Activated T-helper 17 cell treated with anti-CD3 and anti-CD28 coated beads, Interleukin-2, amount 50 U/mL, for 72 hours (primary cell): ENCODE data around the gene LRRC8D. TPM values are rescaled to one million over a fixed set of nuclear protein-coding genes. Genes with fewer than 3 reads are reported as not detected.
A peak's percentile ranks its signal among the peaks of the same experiment; 100 is the strongest.

Experiments used
- ATAC-seq: fragments of 150-1000 bp; cut with Tn5 transposase; replicated peaks from 2 replicates; pipeline ENCODE4 v1.10.0; 2021; ENCODE audit warnings: mild to moderate bottlenecking, moderate library complexity
- H3K27ac Mint-ChIP-seq: one replicate; pipeline ENCODE4 v1.8.0; 2022; ENCODE audit warnings: mixed read lengths
- H3K27me3 Mint-ChIP-seq: one replicate; pipeline ENCODE4 v1.8.0; 2022; ENCODE audit warnings: mixed read lengths
- H3K36me3 Mint-ChIP-seq: one replicate; pipeline ENCODE4 v1.8.0; 2022; ENCODE audit warnings: low read depth, mild to moderate bottlenecking, mixed read lengths
- H3K4me1 Mint-ChIP-seq: one replicate; pipeline ENCODE4 v1.8.0; 2022; ENCODE audit warnings: mixed read lengths
- H3K4me3 Mint-ChIP-seq: one replicate; pipeline ENCODE4 v1.8.0; 2022; ENCODE audit warnings: mild to moderate bottlenecking, mixed read lengths
- H3K9me3 Mint-ChIP-seq: one replicate; pipeline ENCODE4 v1.8.0; 2022; ENCODE audit warnings: mixed read lengths
- total RNA-seq, 2 donors: library from RNA; stranded (reverse); gene quantifications; one replicate each; pipeline ENCODE4 v1.2.3, GENCODE V29; 2022

LRRC8D gene
- total RNA-seq, 2 donors from 2014 or later = 15.2 to 24.0 TPM

- no peaks in the 10 kb centered on the region for H3K4me1 Mint-ChIP-seq
- no peaks in the 10 kb centered on the region for H3K9me3 Mint-ChIP-seq
- H3K27me3 Mint-ChIP-seq = no peaks in the 10 kb centered on the region
- H3K4me3 Mint-ChIP-seq = no peak overlapping the region
- peaks cover 27% of the 10 kb centered on the region for H3K36me3 Mint-ChIP-seq
- peak; percentile 85 for ATAC-seq
- H3K27ac Mint-ChIP-seq = no peak overlapping the region
Observed at GRCh38 chr1:89855413-89856123, 34.7 kb downstream of the LRRC8D start.

GRCh38 chr1:89863165-89863830 lies 42.5 kb downstream of the LRRC8D start:
- H3K4me3 Mint-ChIP-seq = peak overlapping the region; percentile 72
- H3K4me1 Mint-ChIP-seq = peaks cover 51% of the 10 kb centered on the region
- ATAC-seq = peak; percentile 61

GRCh38 chr1:89865498-89866382 lies 44.9 kb downstream of the LRRC8D start:
- peaks cover 60% of the 10 kb centered on the region for H3K4me1 Mint-ChIP-seq
- peak overlapping the region; percentile 24 for H3K27ac Mint-ChIP-seq
- ATAC-seq = no peak
- H3K4me3 Mint-ChIP-seq = peak overlapping the region; percentile 42
- H3K9me3 Mint-ChIP-seq = no peaks in the 10 kb centered on the region
- H3K27me3 Mint-ChIP-seq = no peaks in the 10 kb centered on the region
- peaks cover 44% of the 10 kb centered on the region for H3K36me3 Mint-ChIP-seq

More at GRCh38 chr1:89863165-89863830, 42.5 kb downstream of the LRRC8D start:
- no peaks in the 10 kb centered on the region for H3K27me3 Mint-ChIP-seq
- no peaks in the 10 kb centered on the region for H3K9me3 Mint-ChIP-seq
- peak overlapping the region; percentile 92 for H3K27ac Mint-ChIP-seq
- peaks cover 40% of the 10 kb centered on the region for H3K36me3 Mint-ChIP-seq

- no peak for ATAC-seq
- Mint-ChIP-seq H3K4me3 (no peak overlapping the region), H3K36me3 (peaks cover 41% of the 10 kb centered on the region), H3K27me3 (no peaks in the 10 kb centered on the region), H3K27ac (no peak overlapping the region), H3K9me3 (no peaks in the 10 kb centered on the region), H3K4me1 (peaks cover 58% of the 10 kb centered on the region)
Observed at GRCh38 chr1:89866568-89866967, 45.7 kb downstream of the LRRC8D start.

- peak overlapping the region; percentile 7 for H3K27ac Mint-ChIP-seq
- peaks cover 30% of the 10 kb centered on the region for H3K4me1 Mint-ChIP-seq
- H3K27me3 Mint-ChIP-seq = no peaks in the 10 kb centered on the region
- ATAC-seq = peak; percentile 46
- peaks cover 25% of the 10 kb centered on the region for H3K36me3 Mint-ChIP-seq
- peak overlapping the region; percentile 19 for H3K4me3 Mint-ChIP-seq
- H3K9me3 Mint-ChIP-seq = no peaks in the 10 kb centered on the region
Observed at GRCh38 chr1:89870998-89871397, 50.2 kb downstream of the LRRC8D start.

GRCh38 chr1:89871768-89872473 lies 51.1 kb downstream of the LRRC8D start:
- H3K9me3 Mint-ChIP-seq = no peaks in the 10 kb centered on the region
- H3K4me3 Mint-ChIP-seq = no peak overlapping the region
- no peak for ATAC-seq
- peaks cover 25% of the 10 kb centered on the region for H3K36me3 Mint-ChIP-seq
- no peaks in the 10 kb centered on the region for H3K27me3 Mint-ChIP-seq
- H3K27ac Mint-ChIP-seq = no peak overlapping the region
- H3K4me1 Mint-ChIP-seq = peaks cover 26% of the 10 kb centered on the region

- peaks cover 20% of the 10 kb centered on the region for H3K4me1 Mint-ChIP-seq
- H3K9me3 Mint-ChIP-seq = no peaks in the 10 kb centered on the region
- H3K36me3 Mint-ChIP-seq = peaks cover 21% of the 10 kb centered on the region
- no peaks in the 10 kb centered on the region for H3K27me3 Mint-ChIP-seq
- H3K4me3 Mint-ChIP-seq = no peak overlapping the region
- no peak overlapping the region for H3K27ac Mint-ChIP-seq
- no peak for ATAC-seq
Observed at GRCh38 chr1:89872567-89872966, 51.7 kb downstream of the LRRC8D start.

GRCh38 chr1:89873288-89873687 lies 52.5 kb downstream of the LRRC8D start:
- Mint-ChIP-seq H3K27ac (no peak overlapping the region), H3K4me1 (peaks cover 22% of the 10 kb centered on the region), H3K27me3 (no peaks in the 10 kb centered on the region), H3K4me3 (no peak overlapping the region), H3K36me3 (peaks cover 14% of the 10 kb centered on the region), H3K9me3 (no peaks in the 10 kb centered on the region)
- ATAC-seq = no peak

- Mint-ChIP-seq H3K27ac (no peak overlapping the region), H3K4me3 (no peak overlapping the region), H3K9me3 (no peaks in the 10 kb centered on the region), H3K36me3 (peaks cover 10% of the 10 kb centered on the region), H3K4me1 (peaks cover 25% of the 10 kb centered on the region), H3K27me3 (no peaks in the 10 kb centered on the region)
- no peak for ATAC-seq
Observed at GRCh38 chr1:89873770-89874169, 52.9 kb downstream of the LRRC8D start.

- no peak overlapping the region for H3K27ac Mint-ChIP-seq
- H3K4me1 Mint-ChIP-seq = peaks cover 18% of the 10 kb centered on the region
- H3K27me3 Mint-ChIP-seq = no peaks in the 10 kb centered on the region
- peaks cover 3% of the 10 kb centered on the region for H3K9me3 Mint-ChIP-seq
- peaks cover 12% of the 10 kb centered on the region for H3K36me3 Mint-ChIP-seq
- no peak for ATAC-seq
- no peak overlapping the region for H3K4me3 Mint-ChIP-seq
Observed at GRCh38 chr1:89876463-89876862, 55.6 kb downstream of the LRRC8D start.

- Mint-ChIP-seq H3K27me3 (no peaks in the 10 kb centered on the region), H3K4me3 (no peak overlapping the region), H3K36me3 (peaks cover 24% of the 10 kb centered on the region), H3K27ac (no peak overlapping the region), H3K9me3 (peaks cover 3% of the 10 kb centered on the region), H3K4me1 (peaks cover 16% of the 10 kb centered on the region)
- ATAC-seq = no peak
Observed at GRCh38 chr1:89877756-89878155, 56.9 kb downstream of the LRRC8D start.

GRCh38 chr1:89878256-89878655 lies 57.4 kb downstream of the LRRC8D start:
- Mint-ChIP-seq H3K4me3 (no peak overlapping the region), H3K27me3 (no peaks in the 10 kb centered on the region), H3K36me3 (peaks cover 25% of the 10 kb centered on the region), H3K27ac (no peak overlapping the region), H3K9me3 (peaks cover 3% of the 10 kb centered on the region), H3K4me1 (peaks cover 15% of the 10 kb centered on the region)
- ATAC-seq = no peak

- Mint-ChIP-seq H3K4me1 (peaks cover 22% of the 10 kb centered on the region), H3K36me3 (peaks cover 33% of the 10 kb centered on the region), H3K9me3 (peaks cover 3% of the 10 kb centered on the region), H3K27me3 (no peaks in the 10 kb centered on the region), H3K27ac (no peak overlapping the region), H3K4me3 (no peak overlapping the region)
- ATAC-seq = no peak
Observed at GRCh38 chr1:89880679-89881078, 59.8 kb downstream of the LRRC8D start.
